CD4-positive, alpha-beta T cell treated with Interleukin-6 for 4 hours (primary cell): Measurements from ENCODE around the gene BEX5.
"Not testable (repeated sequence)": the region's sequence is repeated elsewhere in the genome, so short reads cannot be mapped to it uniquely, and the experiment has no call there.

Source experiments
- DNase-seq: peaks from one replicate; pipeline ENCODE4 v3.0.0-alpha.2; 2020; ENCODE audit warnings: mixed read lengths

The BEX5 gene

GRCh38 chrX:102155806-102156179 is at the start of gene BEX5:
TSS of gene BEX5 (minus strand) at chrX:102155977. CDS start at chrX:102154265, 1,712 bp downstream.
- DNase-seq = peak; percentile 78

- DNase-seq = no peak
Observed at GRCh38 chrX:102185967-102186720, 30.4 kb upstream of the BEX5 start.

GRCh38 chrX:102154900-102155805 is 624 bp downstream of the BEX5 start:
- DNase-seq = peak; percentile 33

GRCh38 chrX:102154218-102154860 is 1.4 kb downstream of the BEX5 start:
- DNase-seq = peak; percentile 14

GRCh38 chrX:102142274-102142673 is 13.5 kb downstream of the BEX5 start, which contains the start of gene TCEAL6:
TSS of gene TCEAL6 (minus strand) at chrX:102142481.
- not testable (repeated sequence) for DNase-seq

- DNase-seq = not testable (repeated sequence)
Observed at GRCh38 chrX:102141631-102142030, 14.1 kb downstream of the BEX5 start.

GRCh38 chrX:102140876-102141275 is 14.9 kb downstream of the BEX5 start:
- not testable (repeated sequence) for DNase-seq

GRCh38 chrX:102138064-102138463 is 17.7 kb downstream of the BEX5 start:
- DNase-seq = no peak

- no peak for DNase-seq
Observed at GRCh38 chrX:102129473-102129872, 26.3 kb downstream of the BEX5 start.

GRCh38 chrX:102126863-102127262 is 28.9 kb downstream of the BEX5 start:
- DNase-seq = no peak

- not testable (repeated sequence) for DNase-seq
Observed at GRCh38 chrX:102126080-102126818, 29.5 kb downstream of the BEX5 start.

- DNase-seq = peak; percentile 24
Observed at GRCh38 chrX:102125436-102125835, 30.3 kb downstream of the BEX5 start, which contains the start of gene TCEAL2. TSS of gene TCEAL2 (plus strand) at chrX:102125679. CDS start at chrX:102126831, 1,152 bp downstream.

- not testable (repeated sequence) for DNase-seq
Observed at GRCh38 chrX:102125014-102125413, 30.8 kb downstream of the BEX5 start.

GRCh38 chrX:102115748-102116147 is 40.0 kb downstream of the BEX5 start:
- DNase-seq = no peak

GRCh38 chrX:102113367-102113766 is 42.4 kb downstream of the BEX5 start:
- DNase-seq = no peak
